ENCODE measurements around the gene HPCAL1. TPM values are rescaled to one million over a fixed set of nuclear protein-coding genes. Genes with fewer than 3 reads are reported as not detected.

HPCAL1 gene
- total RNA-seq, 4 donors from 2014 or later = 11.1 to 122 (median 48.9) TPM

- intact Hi-C loops (cut with DNase I; ENCODE audit: low total_unique reads) = no loop called here
- no peak for TF ChIP-seq CTCF (IDR thresholded peaks at IDR 0.05)
- DNase-seq = no peak
- Histone ChIP-seq H3K27me3 (no peaks in the 10 kb centered on the region), H3K36me3 (no peaks in the 10 kb centered on the region), H3K27ac (no peak overlapping the region), H3K4me1 (peaks cover 2 to 8% of the 10 kb centered on the region in 2 donors), H3K4me3 (no peak overlapping the region), H3K9me3 (no peaks in the 10 kb centered on the region)
Observed at GRCh38 chr2:10377052-10377746, 74.5 kb downstream of the HPCAL1 start.

- no peaks in the 10 kb centered on the region for H3K9me3 ChIP-seq
- DNase-seq = no peak
- no peaks in the 10 kb centered on the region for H3K27me3 ChIP-seq
- TF ChIP-seq POLR2A (IDR thresholded peaks at IDR 0.05) = no peak
- TF ChIP-seq CTCF (IDR thresholded peaks at IDR 0.05) = no peak
- H3K36me3 ChIP-seq = no peaks in the 10 kb centered on the region
- no peak overlapping the region for H3K27ac ChIP-seq
- H3K4me1 ChIP-seq = peaks cover 2 to 8% of the 10 kb centered on the region in 2 donors
- H3K4me3 ChIP-seq = no peak overlapping the region
- intact Hi-C loops (cut with DNase I; ENCODE audit: low total_unique reads) = no loop called here
Observed at GRCh38 chr2:10377747-10378085, 75.0 kb downstream of the HPCAL1 start.

GRCh38 chr2:10378189-10378588 lies 75.5 kb downstream of the HPCAL1 start:
- no peaks in the 10 kb centered on the region for H3K36me3 ChIP-seq
- no peak for DNase-seq

GRCh38 chr2:10380048-10380926 lies 77.6 kb downstream of the HPCAL1 start:
- Histone ChIP-seq H3K36me3 (no peaks in the 10 kb centered on the region), H3K27me3 (no peaks in the 10 kb centered on the region), H3K27ac (peak overlapping the region in 1 of 2 donors; percentile 25), H3K9me3 (no peaks in the 10 kb centered on the region), H3K4me3 (no peak overlapping the region), H3K4me1 (peaks cover 2 to 17% of the 10 kb centered on the region in 2 donors)
- no peak for DNase-seq
- TF ChIP-seq POLR2A (IDR thresholded peaks at IDR 0.05) = no peak
- TF ChIP-seq CTCF (IDR thresholded peaks at IDR 0.05) = no peak
- intact Hi-C loops (cut with DNase I; ENCODE audit: low total_unique reads) = no loop called here

More at GRCh38 chr2:10378189-10378588, 75.5 kb downstream of the HPCAL1 start:
- intact Hi-C loops (cut with DNase I; ENCODE audit: low total_unique reads) = no loop called here
- Histone ChIP-seq H3K27me3 (no peaks in the 10 kb centered on the region), H3K9me3 (no peaks in the 10 kb centered on the region), H3K4me1 (peaks cover 2 to 12% of the 10 kb centered on the region in 2 donors), H3K4me3 (no peak overlapping the region), H3K27ac (no peak overlapping the region)
- no peak for TF ChIP-seq POLR2A (IDR thresholded peaks at IDR 0.05)
- TF ChIP-seq CTCF (IDR thresholded peaks at IDR 0.05) = no peak

GRCh38 chr2:10381997-10382353 lies 79.3 kb downstream of the HPCAL1 start:
- DNase-seq = no peak
- intact Hi-C loops (cut with DNase I; ENCODE audit: low total_unique reads) = no loop called here
- TF ChIP-seq POLR2A (IDR thresholded peaks at IDR 0.05) (no peak), CTCF (IDR thresholded peaks at IDR 0.05) (no peak)
- Histone ChIP-seq H3K4me3 (no peak overlapping the region), H3K4me1 (peaks cover 2 to 19% of the 10 kb centered on the region in 2 donors), H3K27ac (peak overlapping the region in 1 of 2 donors; percentile 19), H3K27me3 (no peaks in the 10 kb centered on the region), H3K36me3 (no peaks in the 10 kb centered on the region), H3K9me3 (no peaks in the 10 kb centered on the region)
